Measurements from ENCODE around the gene SSTR4.

- no peak for TF ChIP-seq CTCF (IDR thresholded peaks at IDR 0.05)
- no peak for TF ChIP-seq POLR2A (IDR thresholded peaks at IDR 0.05)
- no peak for TF ChIP-seq EP300 (IDR thresholded peaks at IDR 0.05)
These were observed 24.7 kb downstream of the SSTR4 start for GRCh38 chr20:23059846-23060245.

All from ovary (tissue), 3 donors.